ENCODE results near the gene NDUFS2.

The NDUFS2 gene

DNA sequence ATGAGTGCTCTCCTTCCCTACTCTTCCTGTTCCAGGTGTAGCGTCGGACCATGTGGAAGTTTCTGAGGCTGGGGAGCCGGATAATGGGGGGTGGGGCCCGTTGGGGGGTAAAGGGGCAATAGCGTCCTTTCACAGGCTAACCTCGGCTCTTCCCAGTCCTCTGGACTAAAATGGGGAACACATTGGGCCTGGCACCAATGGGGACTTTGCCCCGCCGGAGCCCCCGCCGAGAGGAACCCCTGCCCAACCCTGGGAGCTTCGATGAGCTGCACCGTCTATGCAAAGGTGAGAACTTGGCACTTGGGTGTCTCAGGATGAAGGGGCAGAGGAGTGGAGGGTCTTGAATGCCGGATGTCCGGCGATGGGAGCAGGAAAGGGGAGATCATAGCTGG, 24.1 kb downstream of the NDUFS2 start:
- DNase-seq (ENCODE audit: low read depth in 2 of 2), result no peak
- TF ChIP-seq, protein P1, sequence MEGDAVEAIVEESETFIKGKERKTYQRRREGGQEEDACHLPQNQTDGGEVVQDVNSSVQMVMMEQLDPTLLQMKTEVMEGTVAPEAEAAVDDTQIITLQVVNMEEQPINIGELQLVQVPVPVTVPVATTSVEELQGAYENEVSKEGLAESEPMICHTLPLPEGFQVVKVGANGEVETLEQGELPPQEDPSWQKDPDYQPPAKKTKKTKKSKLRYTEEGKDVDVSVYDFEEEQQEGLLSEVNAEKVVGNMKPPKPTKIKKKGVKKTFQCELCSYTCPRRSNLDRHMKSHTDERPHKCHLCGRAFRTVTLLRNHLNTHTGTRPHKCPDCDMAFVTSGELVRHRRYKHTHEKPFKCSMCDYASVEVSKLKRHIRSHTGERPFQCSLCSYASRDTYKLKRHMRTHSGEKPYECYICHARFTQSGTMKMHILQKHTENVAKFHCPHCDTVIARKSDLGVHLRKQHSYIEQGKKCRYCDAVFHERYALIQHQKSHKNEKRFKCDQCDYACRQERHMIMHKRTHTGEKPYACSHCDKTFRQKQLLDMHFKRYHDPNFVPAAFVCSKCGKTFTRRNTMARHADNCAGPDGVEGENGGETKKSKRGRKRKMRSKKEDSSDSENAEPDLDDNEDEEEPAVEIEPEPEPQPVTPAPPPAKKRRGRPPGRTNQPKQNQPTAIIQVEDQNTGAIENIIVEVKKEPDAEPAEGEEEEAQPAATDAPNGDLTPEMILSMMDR (IDR thresholded peaks at IDR 0.05; ENCODE audit: low read depth, low read length), result no peak
- H3K4me3 ChIP-seq (replicated peaks in 1 of 2; ENCODE audit: low read depth in 2 of 2, low read length in 2 of 2), result peak overlapping the region; percentile 94 to 95

DNA sequence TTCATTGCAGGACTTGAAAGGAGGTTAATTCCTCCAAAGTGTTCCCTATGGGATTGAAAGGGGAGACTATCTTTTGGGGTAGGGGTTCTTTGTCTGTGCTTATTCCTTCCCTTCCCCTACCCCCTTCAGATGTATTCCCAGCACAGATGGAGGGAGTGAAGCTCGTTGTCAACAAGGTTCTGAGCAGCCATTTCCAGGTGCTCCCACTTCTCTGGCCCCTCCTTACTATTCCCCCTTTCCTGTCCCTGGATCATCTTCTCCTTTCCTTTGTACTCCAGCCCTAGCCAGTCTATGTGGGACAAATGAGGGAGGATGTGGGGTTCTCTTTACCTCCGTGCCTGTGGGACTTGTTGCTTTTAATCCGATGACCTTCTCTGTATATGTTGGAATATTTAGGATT, 24.6 kb downstream of the NDUFS2 start:
- TF ChIP-seq, protein P1 (IDR thresholded peaks at IDR 0.05; ENCODE audit: low read depth, low read length), result no peak
- H3K4me3 ChIP-seq (replicated peaks in 1 of 2; ENCODE audit: low read depth in 2 of 2, low read length in 2 of 2), result peak overlapping the region; percentile 94 to 95
- no peak for DNase-seq (ENCODE audit: low read depth in 2 of 2)

DNA sequence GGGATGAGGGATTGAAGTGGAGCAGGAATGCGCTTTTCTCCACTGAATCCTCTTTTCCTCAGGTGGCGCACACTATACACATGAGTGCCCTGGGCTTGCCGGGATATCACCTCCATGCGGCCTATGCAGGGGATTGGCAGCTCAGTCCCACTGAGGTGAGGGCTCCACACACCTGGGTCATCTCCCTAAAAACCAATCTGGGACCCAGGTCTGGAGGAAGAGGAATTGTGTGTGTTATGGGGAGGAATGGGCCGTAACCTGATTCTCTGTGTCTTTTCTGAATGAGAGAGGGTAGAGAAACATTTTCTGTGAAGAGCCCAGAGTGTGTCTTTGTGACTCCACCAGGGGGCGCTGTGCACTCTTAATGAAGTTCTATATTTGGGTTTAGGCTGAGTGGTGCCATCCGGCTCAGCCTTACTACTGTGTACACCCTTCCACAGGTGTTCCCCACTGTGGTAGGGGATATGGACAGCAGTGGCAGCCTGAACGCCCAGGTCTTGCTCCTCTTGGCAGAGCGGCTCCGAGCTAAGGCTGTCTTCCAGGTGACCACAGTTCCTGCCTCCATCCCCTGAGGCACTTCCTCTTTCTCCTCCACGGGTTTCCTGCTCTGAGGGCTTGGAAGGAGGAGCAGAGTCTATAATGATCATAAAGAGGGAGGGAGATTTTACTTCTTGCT, 25.2 kb downstream of the NDUFS2 start:
- TF ChIP-seq, protein P1 (IDR thresholded peaks at IDR 0.05; ENCODE audit: low read depth, low read length), result peak; percentile 73
- DNase-seq (ENCODE audit: low read depth in 2 of 2), result peak; percentile 85
- H3K4me3 ChIP-seq (replicated peaks in 1 of 2; ENCODE audit: low read depth in 2 of 2, low read length in 2 of 2), result peak overlapping the region in 1 of 2 donors; percentile 95

DNA sequence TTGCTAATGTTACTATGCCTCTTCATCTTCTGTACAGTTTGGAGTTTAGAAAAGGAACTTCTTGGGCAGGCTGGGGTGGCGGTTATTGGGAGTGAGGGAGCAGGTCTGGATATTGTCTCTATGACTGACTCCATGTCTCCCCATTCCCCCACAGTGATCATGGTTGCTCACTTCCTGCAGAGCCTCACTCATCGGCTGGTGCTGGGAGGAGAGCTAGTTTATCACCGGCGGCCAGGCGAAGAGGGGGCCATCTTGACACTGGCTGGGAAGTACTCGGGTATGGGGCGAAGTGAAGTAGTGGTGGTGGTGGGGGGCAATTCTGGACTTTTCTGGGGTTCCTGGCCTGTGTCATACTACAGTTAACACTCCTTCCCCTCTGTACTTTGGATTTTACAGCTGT, 25.9 kb downstream of the NDUFS2 start:
- no peak overlapping the region for H3K4me3 ChIP-seq (replicated peaks in 1 of 2; ENCODE audit: low read depth in 2 of 2, low read length in 2 of 2)

DNA sequence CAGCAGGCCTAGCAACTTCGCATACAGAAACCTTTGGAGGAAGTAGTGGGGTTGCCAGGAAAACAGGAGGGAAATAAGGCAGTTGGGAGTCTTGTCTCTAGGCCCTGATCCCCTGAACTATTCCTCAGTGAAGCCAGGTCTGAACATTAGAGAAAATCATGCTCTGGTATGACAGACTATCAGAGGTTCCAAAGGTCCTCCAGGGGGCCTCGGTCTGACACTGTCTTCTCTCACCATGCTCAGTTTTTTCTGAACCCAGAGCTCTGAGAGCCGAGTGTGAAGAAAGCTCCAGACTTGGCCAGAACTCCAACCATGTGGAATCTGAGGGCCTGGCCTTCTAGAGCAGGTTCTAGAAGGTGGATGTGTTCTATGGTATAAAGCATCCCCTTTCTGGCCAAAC, 27.7 kb downstream of the NDUFS2 start:
- TF ChIP-seq, protein P1 (IDR thresholded peaks at IDR 0.05; ENCODE audit: low read depth, low read length), result no peak
- H3K4me3 ChIP-seq (replicated peaks in 1 of 2; ENCODE audit: low read depth in 2 of 2, low read length in 2 of 2), result no peak overlapping the region
- no peak for DNase-seq (ENCODE audit: low read depth in 2 of 2)

More for the DNA sequence above, 25.9 kb downstream of the NDUFS2 start:
- TF ChIP-seq, protein P1 (IDR thresholded peaks at IDR 0.05; ENCODE audit: low read depth, low read length), result no peak
- DNase-seq (ENCODE audit: low read depth in 2 of 2), result no peak

DNA sequence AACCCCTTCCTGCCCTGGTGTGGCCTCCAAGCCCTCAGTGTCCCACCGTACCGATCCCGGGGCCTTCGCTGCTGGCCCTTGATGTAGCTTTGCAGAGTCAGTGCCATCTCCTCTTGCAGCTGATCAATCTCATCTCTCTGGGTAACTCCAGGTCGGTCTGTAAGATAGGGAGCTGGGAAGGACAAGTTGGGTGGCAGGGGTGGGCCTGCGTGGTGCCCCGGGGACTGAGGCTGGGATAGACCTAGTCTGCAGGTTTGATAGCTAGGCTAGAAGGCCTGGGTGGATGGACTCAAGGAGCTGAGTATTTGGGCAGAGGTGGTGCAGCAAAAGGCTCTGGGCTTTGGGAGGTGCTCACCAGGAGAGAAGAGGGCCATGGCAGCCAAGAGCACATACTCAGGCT, 28.6 kb downstream of the NDUFS2 start:
- DNase-seq (ENCODE audit: low read depth in 2 of 2), result no peak
- H3K4me3 ChIP-seq (replicated peaks in 1 of 2; ENCODE audit: low read depth in 2 of 2, low read length in 2 of 2), result no peak overlapping the region
- TF ChIP-seq, protein P1 (IDR thresholded peaks at IDR 0.05; ENCODE audit: low read depth, low read length), result no peak

DNA sequence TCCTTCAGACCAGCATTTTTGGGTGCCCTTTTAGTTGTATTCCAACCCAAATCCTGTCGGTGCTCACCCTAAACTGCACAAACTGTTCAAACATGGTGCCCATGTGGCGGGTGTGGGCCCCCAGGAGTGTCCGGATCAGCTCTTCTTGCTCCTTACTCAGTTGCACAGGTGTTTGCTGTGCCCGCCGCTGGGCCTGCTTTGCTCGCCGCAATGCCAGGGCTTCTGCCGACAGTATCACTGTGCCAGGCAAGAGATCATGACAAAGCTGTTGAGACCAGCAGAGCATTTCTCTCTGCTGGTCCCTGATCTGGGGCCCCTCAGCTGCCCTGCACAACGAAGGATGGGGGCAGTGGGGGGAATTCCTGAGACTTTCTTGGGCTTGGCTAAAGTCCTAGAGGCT, 30.9 kb downstream of the NDUFS2 start:
- no peak overlapping the region for H3K4me3 ChIP-seq (replicated peaks in 1 of 2; ENCODE audit: low read depth in 2 of 2, low read length in 2 of 2)
- TF ChIP-seq, protein P1 (IDR thresholded peaks at IDR 0.05; ENCODE audit: low read depth, low read length), result no peak
- DNase-seq (ENCODE audit: low read depth in 2 of 2), result no peak
